ENCODE data around the gene PLEKHA8.

The PLEKHA8 gene

DNA sequence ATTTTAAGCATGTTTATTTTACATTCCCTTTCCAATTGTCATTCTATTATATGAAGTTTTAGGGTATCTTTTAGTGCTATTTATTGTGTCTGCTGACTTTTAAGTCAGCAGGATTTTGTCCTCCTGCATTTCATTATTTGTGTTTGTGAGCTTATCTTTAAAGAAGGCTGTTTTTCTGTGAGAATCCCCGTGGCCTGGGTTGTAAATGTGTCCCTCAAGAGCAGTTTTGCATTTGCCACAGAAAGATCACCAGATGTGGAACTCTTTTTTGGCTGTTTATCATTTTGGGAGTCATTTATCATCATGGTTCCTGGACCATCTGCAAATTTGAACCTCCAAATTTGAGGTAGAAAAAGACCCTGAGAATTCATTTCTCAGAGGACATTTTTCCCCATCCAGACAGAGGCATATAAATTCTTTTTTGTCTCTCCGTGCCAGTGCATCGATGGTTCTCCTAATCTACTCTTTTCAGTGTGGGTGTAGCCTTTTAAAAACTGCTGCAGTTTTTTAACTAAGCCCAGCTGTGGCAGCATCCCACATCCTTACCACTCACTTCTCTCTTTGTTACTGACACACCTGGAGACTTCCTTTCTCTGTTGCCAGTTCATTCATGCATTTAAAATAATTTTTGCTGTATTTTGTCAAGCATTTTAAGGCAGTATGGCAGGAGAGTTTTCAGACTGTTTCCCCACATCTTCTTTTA, 86.5 kb downstream of the PLEKHA8 start:
- no peak for DNase-seq

DNA sequence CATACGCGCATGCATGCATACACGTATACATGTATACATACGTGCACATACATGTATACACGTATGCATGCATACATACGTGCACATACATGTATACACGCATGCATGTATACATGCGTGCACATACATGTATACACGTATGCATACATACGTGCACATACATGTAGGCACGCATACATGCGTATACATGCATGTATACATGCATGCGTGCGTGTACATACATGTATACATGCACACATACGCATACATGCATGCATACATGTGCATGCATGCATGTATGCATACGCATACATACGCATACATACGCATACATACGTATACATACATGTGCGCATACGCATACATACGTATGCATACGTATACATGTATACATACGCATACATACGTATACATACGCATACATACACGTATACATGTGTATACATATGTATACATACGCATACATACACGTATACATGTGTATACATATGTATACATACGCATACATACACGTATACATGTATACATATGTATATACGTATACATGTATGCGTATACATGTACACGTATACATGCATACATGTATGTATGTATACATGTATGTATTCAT, 87.6 kb downstream of the PLEKHA8 start:
- DNase-seq: no peak

DNA sequence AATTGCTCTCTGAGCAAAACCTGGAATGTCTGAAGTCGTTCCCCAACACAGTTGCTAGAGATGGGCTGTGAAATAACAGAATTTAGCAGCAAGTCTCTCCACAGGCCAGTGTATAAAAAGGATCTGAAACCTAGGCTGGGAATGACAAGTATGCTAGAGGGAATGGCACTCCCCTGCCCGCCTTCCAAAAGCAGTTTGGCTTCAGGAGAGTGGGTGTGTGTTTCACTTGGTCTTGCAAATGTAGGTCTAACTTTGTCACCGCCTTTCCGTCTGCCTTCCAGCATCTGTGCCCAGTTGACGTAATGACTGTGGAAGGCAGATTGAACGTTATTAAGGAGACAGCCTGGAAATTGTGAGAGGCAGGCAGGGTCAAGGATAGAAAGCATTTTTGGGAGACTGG, 88.6 kb downstream of the PLEKHA8 start:
- DNase-seq: no peak

DNA sequence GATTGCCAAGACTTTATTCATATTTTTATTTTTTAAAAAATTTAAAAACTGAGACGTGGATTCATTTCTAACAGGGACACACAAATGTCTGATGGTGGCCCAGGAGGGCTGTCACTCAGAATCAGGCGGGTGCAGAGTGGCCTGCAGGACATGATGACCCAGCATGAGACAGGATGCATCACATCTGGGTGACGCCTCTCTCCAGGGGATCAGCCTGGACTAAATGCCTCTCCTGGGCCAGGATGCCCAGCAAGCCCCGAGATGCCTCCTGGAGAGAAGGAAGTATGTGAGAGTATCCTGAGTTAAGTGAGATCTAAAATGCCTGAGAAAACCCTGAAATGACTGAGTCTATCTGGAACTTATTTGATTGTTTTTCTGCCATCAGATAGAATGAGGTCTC, 89.7 kb downstream of the PLEKHA8 start:
- DNase-seq: no peak

DNA sequence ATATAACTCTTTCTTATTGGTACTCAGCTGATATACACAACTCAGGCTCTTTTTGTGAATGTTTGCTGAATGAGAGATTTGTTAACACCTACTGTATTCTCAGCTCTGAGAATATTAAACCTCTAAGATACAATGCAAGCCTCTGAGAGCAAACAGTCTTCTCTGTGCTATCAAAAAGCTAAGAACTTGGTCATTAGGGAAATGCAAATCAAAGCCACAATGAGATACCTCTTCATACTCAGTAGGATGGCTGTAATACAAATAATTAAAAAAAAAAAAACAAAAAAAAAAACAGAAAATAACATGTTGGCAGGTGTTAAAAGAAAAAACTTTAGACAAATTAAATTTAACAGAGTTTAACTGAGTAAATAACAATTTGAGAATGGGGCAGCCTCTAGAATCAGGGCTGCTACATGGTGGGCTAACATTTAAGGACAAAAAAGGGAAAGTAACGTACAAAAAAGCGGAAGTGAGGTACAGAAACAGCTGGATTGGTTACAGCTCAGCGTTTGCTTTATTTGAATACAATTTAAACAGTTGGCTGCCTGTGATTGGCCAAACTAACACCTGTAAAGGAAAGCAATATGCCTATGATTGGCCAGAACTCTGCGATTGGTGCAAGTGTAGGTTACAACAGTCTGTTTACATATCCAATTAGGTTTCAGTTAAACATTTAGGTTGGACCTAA, 91.8 kb downstream of the PLEKHA8 start:
- no peak for DNase-seq

DNA sequence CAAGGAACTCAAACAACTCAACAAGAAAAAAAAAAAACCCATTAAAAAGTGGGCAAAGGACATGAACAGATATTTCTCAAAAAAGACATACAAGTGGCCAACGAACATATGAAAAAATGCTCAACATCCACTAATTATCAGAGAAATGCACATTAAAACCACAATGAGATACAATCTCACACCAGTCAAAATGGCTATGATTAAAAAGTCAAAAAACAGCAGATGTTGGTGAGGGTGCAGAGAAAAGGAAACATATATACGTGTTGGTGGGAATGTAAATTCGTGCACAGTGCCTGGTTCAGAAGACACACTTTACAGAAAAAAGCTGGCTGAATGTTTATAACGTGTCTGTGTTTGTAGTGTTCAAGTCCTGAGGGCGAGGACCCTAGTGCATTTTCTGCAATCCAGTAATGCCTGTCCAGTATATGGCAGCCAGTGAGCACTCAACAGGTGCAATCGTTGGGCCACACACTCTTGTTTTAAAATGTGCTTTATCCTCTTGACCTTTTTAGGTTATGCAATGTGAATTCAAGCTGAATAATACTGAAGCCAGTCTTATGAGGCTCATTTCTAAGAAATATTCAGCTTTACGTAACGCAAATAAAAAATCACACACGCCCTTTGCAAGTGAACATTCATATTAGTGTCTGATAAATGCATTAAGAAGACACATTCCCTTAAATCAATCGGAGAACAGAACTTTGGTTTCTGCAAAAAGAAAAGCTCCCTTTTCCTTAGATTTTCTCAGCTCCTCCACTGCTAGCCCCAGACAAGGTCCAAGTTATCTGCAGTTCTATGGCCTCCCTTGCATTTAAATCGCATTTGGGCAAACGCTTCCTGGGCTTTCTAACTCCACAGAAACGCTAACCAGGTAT, 105.8 kb downstream of the PLEKHA8 start:
- DNase-seq: no peak

DNA sequence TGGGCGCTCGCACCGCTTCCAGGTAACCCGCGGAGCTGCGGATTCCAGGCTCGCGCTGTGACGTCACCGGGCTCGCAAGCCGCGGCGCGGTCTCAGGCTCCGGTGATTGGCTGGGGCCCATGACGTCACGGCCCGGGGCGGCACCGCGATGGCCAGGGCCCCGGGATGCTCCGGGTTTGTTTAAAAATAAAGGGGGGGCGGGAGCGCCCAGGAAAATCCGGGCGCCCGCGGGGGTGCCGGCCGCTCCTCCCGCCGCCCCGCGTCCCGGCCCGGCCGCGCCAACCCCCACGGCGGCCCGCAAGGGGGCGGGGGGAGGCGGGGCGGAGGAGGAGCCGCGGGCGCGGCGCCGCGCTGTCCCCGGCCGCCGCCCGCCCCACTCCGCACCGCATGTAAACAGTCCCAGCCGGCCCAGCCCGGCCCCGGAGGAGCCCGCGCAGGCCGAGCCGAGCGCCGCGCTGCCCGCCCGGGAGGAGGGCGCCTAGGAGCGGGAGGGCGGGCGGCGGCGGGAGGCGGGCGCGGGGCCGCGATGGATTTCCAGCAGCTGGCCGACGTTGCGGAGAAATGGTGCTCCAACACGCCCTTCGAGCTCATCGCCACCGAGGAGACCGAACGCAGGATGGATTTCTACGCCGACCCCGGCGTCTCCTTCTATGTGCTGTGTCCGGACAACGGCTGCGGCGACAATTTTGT, 106.5 kb downstream of the PLEKHA8 start, which contains the start of gene MTURN:
TSS of gene MTURN (plus strand) at position 376 of the 690 bp plus-strand sequence. CDS start at position 527, 151 bp downstream.
- peak; percentile 91 for DNase-seq

DNA sequence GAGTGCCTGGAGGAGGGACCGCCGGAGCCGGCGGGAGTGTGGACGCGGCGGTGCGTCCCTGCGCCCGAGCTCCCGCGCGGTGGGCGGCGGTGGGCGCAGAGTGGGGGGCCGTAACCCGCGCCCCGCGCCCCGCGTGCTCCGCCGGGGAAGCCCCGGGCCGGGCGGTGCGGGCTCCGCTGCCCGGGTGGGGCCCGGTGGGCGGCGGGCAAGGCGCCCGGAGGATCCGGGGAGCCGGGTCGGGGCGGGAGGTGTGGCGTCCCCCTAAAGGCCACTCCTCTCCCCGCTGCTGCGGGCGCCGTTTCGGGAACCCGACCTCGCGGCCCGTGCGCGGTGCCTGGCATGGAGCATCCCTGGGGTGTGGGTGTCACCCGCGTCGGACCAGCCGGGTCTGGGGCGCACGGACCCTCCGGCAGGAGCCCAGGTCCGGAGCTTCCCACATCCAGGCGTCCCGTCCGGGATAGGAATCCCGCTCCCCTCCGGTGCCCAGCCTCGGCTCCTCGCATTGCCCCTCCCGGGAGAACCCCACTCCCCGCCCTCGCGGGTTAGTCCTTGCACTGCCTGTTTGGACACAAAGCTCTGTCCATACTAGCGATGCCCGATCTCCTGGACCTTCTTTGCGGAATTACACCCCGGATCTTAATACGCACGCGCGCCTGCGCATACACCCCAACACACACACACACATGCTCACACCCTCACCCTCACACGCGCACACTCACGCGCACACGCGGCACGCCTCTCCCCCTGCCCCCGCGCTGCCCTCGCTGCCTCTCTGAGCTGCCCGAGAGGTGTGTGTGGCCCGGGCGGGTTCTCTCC, 107.3 kb downstream of the PLEKHA8 start:
- peak; percentile 70 for DNase-seq

DNA sequence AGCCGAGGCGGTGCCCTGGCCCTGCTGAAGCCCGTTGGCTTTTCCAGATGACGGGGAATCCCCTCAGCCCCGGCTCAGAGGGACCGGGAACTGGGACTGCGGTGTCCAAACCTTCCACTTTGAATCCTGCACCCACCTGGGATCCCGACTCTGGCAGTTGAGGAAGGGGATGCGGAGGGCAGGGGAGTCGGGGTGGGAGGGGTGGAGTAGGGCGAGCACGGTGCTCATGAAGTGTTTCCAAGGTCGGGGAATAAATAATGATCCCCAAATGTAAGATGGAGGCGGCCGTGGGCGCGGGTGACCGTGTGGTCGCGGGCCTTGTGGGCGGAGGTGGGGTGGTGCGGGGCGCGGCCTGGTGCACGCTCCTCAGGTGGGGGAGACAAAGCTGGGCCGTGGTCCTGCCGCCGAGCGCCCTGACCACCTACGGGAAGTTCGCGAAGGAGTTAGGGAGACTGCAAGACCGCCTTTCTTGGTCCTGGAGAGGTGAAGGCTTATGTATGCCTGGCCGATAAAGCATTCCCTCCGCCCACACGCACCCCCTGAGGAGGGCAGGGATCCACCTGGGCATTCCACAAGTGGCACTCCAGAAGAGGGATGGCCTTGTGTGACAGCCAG, 108.0 kb downstream of the PLEKHA8 start:
- DNase-seq: no peak

DNA sequence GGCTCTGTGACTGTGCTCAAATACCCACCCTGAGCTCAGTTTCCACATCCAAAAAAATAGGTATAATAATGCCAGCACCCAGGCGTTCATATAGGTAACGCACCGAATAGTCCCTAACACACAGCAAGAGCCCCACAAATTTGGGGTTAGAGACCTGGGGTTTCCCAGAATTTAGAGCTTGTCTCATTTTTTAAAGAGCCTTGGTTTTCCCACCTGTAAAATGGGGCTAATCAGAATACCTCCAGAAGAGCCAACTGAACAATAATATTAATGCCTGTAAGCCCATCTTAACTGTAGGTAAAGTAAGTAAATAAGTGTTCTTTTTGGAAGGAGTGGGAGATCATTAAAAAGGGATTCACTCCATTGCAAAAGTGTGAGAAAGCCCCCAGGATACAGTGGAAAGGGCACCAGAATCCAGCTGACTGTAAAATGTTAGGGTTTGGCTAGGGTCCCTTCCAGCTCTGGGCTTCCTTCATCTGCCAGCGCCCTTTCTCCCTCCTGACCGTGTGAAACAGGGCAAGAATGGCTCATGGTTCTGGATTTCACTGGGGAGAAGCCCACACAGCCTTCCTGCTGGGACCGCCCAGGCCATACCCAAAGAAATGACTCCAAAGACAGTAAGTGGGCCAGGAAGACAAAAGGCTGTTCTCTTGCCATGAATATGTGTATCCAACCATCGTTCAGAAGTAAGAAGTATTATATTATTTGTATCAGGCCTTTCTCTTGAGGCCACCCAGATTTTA, 108.7 kb downstream of the PLEKHA8 start:
- no peak for DNase-seq

DNA sequence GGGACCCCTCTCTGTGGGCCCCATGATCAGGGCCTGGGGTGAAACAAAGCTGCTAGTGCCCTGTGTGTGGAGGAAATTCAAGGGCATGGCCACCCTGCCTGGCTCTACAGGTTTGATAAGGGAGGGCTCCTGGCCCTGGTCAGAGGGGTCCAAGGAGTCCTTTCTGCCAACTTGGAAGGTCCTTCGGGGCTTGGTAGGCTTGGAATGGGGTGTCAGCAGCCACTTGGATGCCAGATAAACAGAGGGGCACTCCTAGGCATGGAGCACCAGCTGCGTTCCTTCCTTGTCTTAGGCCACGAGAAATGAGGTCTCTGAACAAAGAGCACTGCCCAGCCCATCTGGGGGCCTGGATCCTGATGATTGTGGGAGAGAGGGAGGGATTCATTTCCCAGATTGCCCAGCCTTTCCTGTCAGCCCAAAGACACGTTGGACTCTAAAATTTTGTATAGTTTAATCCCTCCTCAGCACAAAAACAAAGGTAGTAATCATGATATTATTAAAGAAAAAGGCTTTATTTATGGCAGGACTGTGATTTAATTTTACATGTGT, 111.7 kb downstream of the PLEKHA8 start:
- no peak for DNase-seq

DNA sequence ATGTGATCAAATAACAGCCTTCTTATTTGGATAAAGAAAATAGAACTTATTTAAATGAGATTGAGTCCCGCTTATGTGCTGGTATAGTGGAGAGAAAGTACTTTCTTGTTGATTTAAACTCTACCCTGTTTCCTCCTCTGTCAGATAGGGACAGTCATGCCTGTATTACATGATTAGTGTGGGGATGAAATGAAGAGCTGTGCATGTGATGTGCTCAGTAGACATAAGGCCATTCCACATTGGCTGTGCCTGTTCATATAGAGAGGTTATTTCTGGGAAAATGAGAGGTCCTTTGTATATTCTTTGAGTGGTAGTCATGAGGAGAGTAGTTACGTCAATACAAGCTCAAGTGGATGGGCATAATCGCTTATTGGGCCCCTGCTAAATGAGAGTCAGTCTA, 112.2 kb downstream of the PLEKHA8 start:
- no peak for DNase-seq

DNA sequence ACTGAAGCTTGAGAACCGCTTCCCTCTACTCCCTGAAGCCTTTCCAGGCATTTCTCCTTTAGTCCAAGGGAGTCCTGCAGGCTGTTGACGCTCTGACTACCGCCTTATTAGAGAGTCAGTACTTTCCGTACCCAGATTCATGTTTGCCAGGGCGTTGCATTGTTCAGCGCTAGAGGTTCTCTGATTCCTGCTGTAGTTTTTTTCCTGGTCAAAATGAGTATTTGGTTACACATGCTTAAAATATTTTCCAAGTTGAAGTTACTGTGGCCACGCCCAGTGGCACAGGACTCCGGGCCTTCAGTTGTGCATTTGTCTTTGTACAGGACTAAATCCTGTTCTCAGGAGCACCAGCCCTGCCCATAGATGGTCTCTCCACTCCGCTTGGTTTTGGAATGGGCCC, 114.5 kb downstream of the PLEKHA8 start:
- no peak for DNase-seq

DNA sequence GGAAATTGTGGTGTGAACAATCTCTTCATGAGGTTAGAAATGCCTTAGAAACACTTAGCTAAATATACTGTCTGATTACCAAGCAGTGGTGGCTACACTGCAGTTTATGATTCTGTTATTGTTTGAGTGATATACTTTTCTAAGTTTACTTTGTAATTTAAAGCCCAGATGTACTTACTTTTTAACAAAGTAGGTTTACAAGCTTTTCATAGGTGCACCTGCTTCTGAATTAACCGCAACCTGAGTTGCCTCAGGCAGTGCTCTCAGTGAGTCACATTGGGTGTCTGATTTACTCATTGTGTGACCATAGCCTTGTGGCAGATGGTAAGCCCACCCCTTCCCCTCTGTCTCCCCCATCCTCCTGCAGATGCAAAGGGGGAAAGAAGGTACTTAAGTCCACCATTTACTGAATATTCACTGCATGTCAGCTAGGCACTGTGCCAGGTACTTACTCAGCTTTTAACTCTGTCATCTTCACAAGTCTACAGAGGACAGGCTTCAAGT, 115.6 kb downstream of the PLEKHA8 start:
- no peak for DNase-seq

DNA sequence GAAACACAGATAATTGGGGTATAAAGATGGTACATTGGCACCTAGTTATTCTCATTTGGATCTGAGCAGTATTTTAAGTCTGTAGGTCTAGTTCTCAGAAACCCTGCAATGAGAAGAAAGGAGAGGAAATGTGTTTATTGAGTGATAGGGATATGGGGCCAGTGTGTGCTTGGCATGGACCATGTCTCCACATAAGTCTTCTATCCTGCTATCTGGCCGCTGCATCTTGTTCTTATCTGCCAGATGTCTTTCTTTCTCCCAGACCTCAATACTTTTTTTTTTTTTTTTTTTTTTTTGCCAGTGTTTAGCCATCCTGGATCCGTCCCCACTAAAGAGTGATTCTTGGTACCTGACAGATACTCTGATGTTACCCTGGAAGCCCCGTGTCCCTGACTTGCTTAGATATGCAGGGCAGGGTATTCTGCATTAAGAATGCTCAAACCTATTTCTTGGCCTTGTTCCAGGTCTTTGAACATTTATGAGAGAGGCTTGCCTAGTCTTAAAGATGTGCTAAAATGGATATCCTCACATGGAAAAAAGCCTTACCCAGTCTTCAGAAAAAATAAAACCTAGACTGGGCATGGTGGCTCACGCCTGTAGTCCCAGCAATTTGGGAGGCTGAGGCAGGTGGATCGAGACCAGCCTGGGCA, 116.6 kb downstream of the PLEKHA8 start:
- DNase-seq: no peak

DNA sequence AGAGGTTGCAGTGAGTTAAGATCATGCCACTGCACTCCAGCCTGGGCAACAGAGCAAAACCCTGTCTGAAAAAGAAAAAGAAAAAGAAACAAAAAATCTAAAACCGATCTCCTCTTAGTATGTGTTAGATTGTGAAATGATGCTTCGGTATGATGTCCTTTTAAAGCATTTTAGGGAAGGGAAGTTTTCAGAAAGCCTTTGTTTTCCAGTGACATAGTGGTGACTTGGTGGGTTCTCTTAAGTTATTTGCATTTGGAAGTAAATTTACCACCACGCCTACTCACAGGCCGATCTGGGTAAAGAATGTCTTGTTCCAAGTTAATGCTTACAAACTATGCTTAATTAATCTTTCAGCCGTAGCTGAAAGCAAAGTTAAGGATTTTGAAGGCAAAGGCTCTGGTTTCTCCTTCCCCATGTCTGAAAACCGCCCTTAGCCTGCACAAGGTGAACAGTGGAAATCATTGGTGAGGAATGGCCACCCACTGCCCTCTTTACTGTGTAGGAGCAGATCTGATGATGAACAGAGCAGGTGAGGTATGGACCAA, 117.3 kb downstream of the PLEKHA8 start:
- no peak for DNase-seq

DNA sequence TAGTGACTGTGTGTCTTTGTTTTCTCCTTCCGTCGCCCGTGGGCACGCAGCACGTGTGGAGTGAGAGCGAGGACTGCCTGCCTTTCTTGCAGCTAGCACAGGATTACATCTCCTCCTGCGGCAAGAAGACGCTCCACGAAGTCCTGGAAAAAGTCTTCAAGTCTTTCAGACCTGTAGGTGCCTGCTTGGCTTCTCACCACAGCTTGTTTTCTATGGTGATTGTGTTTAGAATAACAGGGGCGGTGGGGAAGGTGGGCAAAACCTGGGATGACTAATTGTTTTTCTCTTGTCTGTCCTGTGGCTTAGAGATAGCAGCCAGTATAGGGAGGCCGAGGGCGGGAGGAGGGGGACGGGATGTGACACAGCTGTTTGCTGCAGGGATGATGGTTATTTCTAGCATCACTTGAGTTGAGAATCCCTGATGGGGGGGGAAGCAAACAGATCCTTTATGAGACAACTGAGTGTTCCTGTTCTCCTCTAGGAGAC, 118.0 kb downstream of the PLEKHA8 start:
- no peak for DNase-seq

DNA sequence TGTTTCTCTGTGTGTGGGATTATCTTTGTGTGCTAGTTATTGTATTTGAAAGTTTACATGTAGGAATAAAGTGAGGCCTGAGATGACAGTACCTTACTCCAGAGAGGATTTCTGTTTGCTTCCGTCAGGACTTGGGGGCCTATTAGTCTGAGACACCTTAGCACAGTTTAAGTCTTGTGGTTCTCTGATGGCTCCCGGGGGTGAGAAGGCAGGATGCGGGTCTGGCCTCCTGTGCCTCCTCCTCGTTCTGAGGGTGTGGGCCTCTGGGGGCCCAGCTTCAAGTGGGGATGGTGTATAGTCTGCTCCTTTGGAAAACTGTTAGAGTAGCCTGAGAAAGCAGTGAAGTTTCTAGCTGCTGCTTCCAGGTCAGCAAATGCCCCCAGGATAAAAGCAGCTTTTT, 119.0 kb downstream of the PLEKHA8 start:
- no peak for DNase-seq

DNA sequence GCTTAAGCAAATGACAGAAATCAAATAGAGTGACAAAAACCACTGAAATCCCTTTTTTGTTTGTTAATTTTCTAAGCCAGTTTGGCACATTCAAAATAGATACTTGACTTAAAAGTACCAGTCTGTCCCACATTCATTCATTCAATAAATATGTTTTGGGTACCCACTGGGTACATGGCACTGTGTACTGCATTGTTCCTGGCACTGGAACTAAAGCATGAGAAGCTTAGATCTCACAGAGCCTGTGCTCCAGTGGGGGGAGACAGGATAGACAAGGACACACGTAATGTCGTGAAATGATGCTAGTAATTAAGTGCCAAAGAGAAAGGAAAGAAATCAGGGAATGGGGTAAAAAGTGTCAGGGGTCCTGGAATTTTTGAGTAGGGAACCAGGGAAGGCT, 119.6 kb downstream of the PLEKHA8 start:
- no peak for DNase-seq

Data from stimulated activated CD4-positive, alpha-beta T cell treated with anti-CD3 and anti-CD28 coated beads, Interleukin-15, amount 100 ng/mL, for 24 hours (primary cell).